ENCODE measurements around the gene CAPN2.
A peak's percentile ranks its signal among the peaks of the same experiment; 100 is the strongest.
"Not testable (repeated sequence)": the region's sequence is repeated elsewhere in the genome, so short reads cannot be mapped to it uniquely, and the experiment has no call there.

CAPN2 gene

DNA sequence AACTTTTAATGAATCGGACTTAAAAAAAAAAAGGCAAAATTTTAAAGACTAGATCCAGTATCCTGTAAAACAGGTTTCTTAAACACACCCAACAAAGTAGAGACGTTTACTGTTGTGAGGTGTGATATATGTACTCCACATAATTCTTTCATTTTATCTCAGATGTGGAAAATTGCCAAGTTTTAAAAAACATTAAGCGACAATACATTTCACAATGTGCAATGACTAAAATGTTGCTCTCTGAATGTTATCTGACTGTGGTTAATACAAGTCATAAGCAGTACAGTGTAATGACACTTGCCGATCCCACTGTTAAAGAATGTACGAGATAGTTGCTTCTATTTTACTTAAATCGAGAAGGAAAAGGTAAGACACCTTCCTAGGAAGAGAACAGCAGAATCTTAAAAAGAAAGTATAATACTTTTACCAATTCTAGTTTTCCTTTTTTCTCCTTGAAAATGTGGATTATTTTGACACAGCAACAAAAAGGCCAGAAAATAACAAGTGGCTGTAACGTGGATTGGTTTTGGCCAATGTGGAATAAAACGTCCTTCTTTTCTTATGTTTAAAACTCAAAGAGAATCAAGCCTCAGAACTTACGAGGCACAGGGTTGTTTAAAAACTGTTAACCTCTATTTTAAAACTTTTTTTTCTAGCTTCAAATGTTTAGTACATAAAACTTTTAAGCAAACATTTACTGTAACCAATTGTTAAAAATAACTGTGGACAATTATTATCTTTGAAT, 82.0 kb downstream of the CAPN2 start:
- DNase-seq = no peak

DNA sequence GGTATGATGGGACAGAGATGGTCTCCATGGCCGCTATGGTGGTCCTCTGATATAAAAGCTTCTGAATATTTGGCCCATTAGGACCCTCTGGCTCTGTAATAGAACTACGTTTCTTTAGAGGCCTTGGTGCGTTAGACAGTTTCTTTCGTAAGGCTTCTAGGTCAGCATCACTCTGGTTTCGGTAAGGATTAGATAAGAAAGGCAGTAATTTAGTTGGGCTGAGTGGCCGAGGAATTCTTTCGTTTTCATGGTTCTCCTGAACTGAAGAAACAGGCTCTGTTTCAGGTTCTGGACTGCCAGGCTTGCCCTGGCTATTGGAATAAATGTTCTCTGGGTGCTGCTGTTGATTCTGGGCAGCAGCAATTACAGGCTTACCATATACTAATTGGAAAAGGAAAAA, 83.9 kb downstream of the CAPN2 start:
- no peak for DNase-seq

DNA sequence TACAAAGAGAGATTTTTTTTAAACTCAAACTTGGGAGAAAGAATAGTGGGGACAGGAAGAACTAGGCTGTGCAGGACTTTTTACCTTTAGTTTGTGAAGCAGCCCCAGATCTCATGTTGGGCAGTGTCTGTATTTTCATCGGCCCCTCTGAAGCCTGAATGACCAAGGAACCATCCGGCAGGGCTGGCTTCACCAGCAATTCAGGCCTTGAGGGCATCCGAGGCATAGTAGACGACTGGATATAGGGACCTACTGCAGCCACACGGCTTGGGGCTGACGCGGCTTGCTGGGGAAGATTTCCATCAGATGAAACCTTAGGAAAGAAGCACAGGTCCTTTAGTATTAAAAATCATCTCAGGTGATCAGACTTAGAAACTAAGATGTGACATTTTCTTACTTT, 89.7 kb downstream of the CAPN2 start:
- no peak for DNase-seq

DNA sequence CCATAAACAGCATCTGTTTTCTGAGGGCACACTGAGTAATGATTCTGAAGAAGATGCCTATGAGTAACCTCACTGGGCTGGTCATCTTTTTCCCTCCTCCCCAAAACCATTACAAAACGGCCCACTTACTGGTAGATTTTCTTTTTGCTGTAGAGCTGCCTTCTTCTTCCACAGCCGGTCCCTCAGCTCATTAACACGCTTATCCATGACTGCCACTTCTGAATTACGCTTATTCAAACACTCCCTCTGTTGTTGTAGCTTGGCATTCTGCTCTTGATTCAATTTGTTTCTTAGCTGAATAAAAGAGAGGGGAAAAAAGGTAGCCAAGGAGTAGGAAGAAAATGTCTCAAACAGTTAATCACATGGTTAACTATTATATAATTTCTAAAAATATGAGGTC, 90.3 kb downstream of the CAPN2 start:
- DNase-seq = no peak

DNA sequence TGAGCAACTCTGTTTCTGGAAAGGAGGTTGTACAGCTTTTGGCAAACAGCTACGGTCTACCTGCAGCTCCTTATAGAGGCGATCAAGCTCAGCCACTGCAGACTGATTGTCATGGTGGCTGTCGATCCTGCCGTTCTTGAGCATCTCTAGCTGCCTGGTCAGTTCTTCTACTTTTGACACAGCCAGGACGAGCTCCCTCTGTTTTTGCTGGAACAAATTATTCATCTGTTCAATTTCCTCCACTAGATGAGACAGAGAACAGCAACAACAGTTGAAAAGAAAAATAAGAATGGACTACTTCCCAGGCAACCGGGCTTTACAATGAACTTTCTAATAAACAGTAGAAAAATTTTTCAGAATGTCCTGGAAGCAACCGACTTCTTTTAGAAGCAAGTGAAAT, 90.9 kb downstream of the CAPN2 start:
- DNase-seq = no peak

DNA sequence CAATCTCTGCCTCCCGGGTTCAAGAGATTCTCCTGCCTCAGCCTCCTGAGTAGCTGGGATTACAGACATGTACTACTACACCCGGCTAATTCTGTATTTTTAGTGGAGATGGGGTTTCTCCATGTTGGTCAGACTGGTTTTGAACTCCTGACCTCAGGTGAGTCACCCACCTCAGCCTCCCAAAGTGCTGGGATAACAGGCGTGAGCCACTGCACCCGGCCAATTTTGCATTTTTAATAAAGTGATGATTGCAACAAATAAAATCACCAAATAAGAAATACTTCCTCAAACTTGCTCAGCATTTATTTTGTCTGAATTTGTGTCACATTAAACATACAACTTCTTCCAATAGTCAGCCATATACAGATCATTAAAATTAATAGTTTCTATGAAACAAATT, 97.6 kb downstream of the CAPN2 start:
- DNase-seq = not testable (repeated sequence)

DNA sequence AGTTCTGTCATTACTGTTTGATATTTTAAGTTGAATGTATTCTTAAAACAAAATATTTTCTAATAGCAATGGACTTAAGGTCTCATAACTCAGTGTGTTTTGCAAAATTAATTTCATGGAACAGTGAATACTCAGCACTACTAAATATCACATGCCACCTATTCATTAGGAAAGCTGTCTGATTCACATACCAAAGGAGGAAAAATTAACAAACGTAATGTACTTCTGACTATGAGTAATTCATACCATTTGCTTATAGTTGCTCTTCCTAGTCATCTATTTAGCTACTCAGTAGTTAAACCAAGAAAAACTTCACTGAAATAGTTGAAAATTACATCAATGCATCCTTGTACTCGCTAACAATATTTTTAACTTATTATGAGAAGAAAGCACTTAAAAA, 98.2 kb downstream of the CAPN2 start:
- no peak for DNase-seq

DNA sequence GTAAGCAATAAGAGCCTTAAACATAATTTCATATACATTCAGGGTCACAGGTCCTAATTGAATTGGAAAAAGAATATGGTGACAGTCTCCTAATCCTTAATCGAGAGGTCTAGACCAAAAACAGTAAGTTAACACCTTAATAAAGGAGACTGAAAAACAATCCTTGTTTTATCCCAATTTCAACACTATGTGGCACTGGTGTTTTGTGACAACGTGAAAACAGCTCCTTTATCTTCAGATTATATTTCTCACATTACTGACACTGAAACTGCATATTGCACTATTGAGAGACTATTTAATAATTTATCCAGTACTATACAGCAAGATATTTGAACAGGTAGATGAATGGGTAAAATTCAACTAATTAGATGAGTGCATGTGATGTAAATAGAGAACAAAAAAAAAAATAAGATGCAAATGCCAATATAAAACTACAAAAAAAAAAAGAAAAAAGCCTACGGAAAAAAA, 99.3 kb downstream of the CAPN2 start:
- DNase-seq = peak; percentile 3

DNA sequence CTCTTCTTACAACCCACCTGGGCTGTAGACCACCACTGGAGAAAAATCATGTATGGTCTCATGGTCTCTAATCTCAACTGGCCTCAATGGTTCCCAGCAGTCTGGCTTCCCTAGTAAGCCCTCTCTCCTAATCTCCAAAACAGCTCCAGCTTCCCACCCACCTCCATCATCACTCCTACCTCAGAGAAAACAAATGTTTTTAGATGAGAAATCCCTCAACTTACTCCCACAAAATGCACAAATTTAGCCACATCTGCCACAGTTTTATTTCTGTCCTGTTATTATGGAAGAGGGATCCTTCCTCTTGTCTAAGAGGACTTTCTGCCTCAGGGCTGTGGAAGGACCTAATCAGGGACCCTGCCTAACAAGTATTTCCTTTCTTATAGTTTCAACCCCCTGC, 101.3 kb downstream of the CAPN2 start:
- no peak for DNase-seq

DNA sequence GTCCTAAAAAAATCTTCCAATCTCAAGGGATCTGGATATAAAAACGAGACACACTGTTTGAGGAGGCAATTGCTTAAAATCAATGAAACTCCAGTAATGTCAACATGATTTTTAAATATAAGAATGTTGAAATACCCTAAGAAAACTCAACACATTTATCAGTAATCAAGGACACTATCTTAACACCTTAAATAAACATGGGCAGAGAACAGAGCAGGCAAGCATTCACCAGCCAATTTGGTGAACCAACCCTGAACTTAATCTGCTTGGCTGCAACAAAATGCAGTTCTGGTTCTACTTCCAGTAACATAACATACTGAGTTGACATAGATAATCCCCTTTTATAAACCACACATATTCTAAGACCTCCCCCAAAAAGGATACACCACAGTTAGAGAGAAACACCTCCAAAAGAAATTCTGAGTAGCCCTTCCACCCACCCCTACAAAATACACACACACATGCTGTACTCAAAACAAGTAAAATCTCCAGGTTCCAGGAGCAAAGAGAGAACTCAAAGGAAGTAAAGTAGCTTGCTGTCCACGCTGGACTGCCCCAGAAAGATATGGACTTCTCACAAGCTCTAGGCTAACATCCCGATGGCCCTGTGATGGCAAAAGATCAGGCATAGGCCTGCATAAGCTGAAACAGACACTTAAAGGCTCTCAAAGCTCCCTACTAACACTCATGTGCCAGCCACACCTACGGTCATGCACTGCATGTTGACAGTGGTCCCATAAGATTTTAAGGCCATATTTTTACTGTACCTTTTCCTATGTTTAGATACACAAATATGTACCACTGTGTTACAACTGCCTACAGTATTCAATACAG, 102.9 kb downstream of the CAPN2 start:
- no peak for DNase-seq

DNA sequence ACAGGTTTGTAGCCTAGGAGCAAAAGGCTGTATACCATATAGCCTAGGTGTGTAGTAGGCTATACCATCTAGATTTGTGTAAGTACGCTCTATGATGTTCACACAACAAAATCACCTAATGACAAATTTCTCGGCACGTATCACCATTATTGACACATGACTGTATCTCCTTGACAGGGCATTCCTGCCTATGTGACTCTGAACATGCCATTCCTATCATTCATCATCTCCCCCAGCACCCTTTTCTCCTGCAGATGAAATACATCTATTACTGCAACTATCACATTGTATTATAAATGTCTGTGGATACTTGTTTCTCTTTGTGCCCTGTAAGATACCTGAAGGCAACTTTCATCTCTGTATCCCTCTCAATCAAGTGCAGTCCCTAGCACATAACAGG, 103.5 kb downstream of the CAPN2 start:
- no peak for DNase-seq

DNA sequence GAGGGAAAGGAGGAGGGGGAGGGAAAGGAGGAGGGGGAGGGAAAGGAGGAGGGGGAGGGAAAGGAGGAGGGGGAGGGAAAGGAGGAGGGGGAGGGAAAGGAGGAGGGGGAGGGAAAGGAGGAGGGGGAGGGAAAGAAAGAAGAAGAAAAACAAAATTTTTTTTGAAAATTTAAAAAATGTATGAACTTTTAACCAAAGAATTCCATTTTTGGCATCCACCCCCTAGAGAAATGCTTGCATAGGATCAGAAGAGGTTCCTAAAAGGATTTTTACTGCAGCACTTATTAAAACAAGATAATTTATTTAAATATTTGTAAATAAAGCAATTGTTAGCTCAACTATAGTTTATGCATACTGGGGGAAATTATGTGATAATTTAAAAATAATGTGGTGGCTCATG, 104.9 kb downstream of the CAPN2 start:
- not testable (repeated sequence) for DNase-seq

DNA sequence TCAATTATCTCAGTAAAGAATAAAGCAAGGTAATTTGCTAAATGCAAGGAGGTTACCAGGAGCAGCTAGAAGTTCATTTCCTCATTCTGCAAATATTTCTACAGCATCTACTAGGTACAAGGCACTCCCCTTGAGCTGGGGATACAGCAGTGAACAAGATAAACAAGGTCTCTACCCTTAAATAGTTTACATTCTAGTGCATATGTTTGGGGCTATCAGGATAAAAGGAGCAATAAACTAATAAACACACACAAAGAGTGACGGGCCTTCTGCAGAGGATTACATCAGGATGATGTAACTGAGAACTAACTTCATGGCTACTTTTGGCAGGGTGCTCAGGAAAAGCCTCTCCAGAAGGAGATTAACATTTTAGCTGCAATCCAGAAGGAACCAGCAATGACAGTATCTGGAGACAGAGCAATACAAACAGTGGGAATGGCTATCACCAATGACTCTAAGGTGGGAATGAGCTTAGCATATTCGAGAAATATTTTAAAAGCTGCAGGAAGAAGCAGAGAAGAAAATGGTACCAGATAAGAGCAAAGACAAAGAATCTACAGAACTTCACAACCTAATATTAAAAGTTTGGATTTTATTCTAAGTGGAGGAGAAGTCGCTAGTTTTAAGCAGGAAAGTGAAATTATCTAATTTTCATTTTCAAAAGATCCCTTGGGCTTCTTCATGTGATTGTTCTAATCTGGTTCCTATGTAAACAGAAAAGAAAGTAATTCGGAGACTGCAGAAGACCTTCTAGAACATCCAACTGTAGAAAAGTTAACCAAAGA, 107.6 kb downstream of the CAPN2 start:
- DNase-seq = no peak

DNA sequence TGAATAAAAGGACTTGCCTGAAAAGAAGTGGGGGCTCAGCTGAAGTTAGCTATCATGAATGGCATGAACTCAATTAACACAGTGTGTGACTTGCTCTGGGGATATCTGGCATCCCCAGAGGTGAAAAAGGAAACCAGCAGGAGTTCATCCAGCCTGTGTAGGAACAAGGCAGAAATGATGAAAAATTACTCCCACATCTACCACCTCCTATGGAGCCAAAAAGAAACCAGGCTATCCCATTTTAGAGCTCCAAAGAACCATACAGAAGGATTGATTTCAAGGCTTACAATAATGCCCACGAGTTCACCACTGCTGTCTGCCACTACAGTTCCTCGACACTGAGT, 108.1 kb downstream of the CAPN2 start:
- no peak for DNase-seq

DNA sequence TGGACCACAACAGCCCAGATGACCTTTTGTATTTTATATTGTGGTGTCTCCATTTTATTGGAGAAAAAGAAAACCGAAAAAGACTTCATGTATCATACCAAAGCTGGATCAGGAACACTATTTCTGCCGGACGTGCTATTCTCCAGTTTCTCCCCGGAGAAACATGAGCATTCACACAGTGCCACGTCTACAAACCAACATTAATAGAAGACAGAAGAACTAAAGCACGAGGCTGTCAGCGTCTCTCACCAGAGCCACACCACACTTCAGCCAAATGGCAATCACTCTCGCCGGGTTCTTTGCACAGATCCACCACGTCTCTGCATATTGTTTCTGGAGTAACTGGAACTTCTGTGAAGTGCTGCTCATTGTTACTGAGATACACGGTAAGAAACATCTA, 108.6 kb downstream of the CAPN2 start:
- no peak for DNase-seq

DNA sequence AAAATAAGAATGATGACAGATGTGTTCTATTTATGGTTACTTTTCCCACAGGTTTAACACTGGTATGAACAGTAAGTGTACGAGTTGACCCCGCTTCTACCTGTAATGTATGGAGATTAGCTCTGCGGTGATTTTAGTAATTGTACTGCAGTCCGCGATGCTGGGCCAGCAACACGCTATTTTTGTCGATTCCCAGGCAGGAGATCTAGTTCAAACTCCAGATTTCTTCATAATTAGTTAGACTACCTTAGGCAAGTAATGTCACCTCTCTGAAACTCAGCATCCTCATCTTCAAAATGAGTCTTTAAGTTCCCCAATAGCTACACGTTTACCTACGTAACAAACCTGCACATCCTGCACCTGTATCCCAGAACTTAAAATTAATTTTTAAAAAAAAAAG, 111.9 kb downstream of the CAPN2 start:
- DNase-seq = no peak

DNA sequence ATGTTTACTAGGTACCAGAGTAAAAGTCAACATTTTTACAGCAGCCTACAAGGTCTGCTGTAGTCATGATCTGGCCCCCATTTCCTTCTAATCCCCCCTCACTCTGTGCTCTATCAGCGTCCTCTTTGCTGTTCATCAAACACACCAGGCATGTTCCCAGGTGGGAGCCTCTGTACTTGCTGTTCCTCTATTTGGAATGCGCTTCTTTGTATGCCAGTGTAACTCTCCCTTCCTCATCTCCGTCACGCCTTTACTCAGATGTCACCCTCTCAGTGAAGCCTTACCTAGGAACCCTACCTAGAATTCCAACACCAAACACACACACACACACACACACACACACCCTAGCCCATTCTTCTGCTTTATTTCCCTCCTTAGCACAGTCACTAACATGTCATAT, 112.4 kb downstream of the CAPN2 start:
- no peak for DNase-seq

All from GDM1 (cell line).